Trophoblast cell (in vitro differentiated cells and primary cell): Measurements from ENCODE around the gene MXD4. TPM values are rescaled to one million over a fixed set of nuclear protein-coding genes. Genes with fewer than 3 reads are reported as not detected.

ENCODE experiments used
- DNase-seq, 2 donors: peaks; one replicate each; pipeline ENCODE4 v3.0.0-alpha.2; 2016
- H2AFZ ChIP-seq: 2 replicates; pipeline ENCODE4 v1.6.1; 2013; ENCODE audit warnings: low read length, moderate library complexity, mild to moderate bottlenecking; ENCODE audit not compliant: insufficient read depth, poor library complexity
- H2AK5ac ChIP-seq: 2 replicates; pipeline ENCODE4 v1.6.1; 2013; ENCODE audit warnings: mild to moderate bottlenecking, low read length
- H2BK120ac ChIP-seq: 2 replicates; pipeline ENCODE4 v1.6.1; 2013; ENCODE audit warnings: low read length, mild to moderate bottlenecking, moderate library complexity; ENCODE audit not compliant: insufficient read depth, poor library complexity
- H2BK12ac ChIP-seq: 2 replicates; pipeline ENCODE4 v1.6.1; 2013; ENCODE audit warnings: mild to moderate bottlenecking, low read length, moderate library complexity
- H2BK5ac ChIP-seq: 2 replicates; pipeline ENCODE4 v1.6.1; 2013; ENCODE audit warnings: low read length, low read depth, moderate library complexity, mild to moderate bottlenecking; ENCODE audit not compliant: poor library complexity
- H3K14ac ChIP-seq: 2 replicates; pipeline ENCODE4 v1.6.1; 2013; ENCODE audit warnings: mild to moderate bottlenecking, low read length
- H3K18ac ChIP-seq: 2 replicates; pipeline ENCODE4 v1.6.1; 2013; ENCODE audit warnings: mild to moderate bottlenecking, low read length
- H3K23ac ChIP-seq: 2 replicates; pipeline ENCODE4 v1.6.1; 2013; ENCODE audit warnings: low read length
- H3K27ac ChIP-seq: 2 replicates; pipeline ENCODE4 v1.5.1; 2013; ENCODE audit warnings: low read depth, mild to moderate bottlenecking, inconsistent platforms, low read length, moderate library complexity
- H3K27me3 ChIP-seq: 2 replicates; pipeline ENCODE4 v1.6.1; 2013; ENCODE audit warnings: inconsistent platforms, mild to moderate bottlenecking, low read length, moderate library complexity; ENCODE audit not compliant: insufficient read depth
- H3K36me3 ChIP-seq, 2 experiments: 1 replicate in 1 of 2; 2 replicates in 1 of 2; pipeline ENCODE4 v1.6.1; 2013; ENCODE audit warnings: low read length in 2 of 2, mild to moderate bottlenecking in 2 of 2, moderate library complexity in 1 of 2; ENCODE audit not compliant: insufficient read depth in 2 of 2, control insufficient read depth in 1 of 2
- H3K4ac ChIP-seq: 2 replicates; pipeline ENCODE4 v1.6.1; 2013; ENCODE audit warnings: low read depth, mild to moderate bottlenecking, low read length, moderate library complexity
- H3K4me1 ChIP-seq, 2 experiments: 1 replicate in 1 of 2; 2 replicates in 1 of 2; pipeline ENCODE4 v1.6.1; 2013; ENCODE audit warnings: low read length in 2 of 2, mild to moderate bottlenecking in 2 of 2, moderate library complexity in 1 of 2; ENCODE audit not compliant: insufficient read depth in 2 of 2, control insufficient read depth in 1 of 2
- H3K4me2 ChIP-seq: 2 replicates; pipeline ENCODE4 v1.6.1; 2013; ENCODE audit warnings: inconsistent platforms, mild to moderate bottlenecking, low read length, moderate library complexity
- H3K4me3 ChIP-seq: 2 replicates; pipeline ENCODE4 v1.5.1; 2013; ENCODE audit warnings: mild to moderate bottlenecking, low read depth, low read length, inconsistent platforms
- H3K79me1 ChIP-seq: one replicate; pipeline ENCODE4 v1.6.1; 2013; ENCODE audit warnings: low read length
- H3K79me2 ChIP-seq: 2 replicates; pipeline ENCODE4 v1.6.1; 2013; ENCODE audit warnings: low read length, mild to moderate bottlenecking; ENCODE audit not compliant: control insufficient read depth, insufficient read depth, poor library complexity
- H3K9ac ChIP-seq: 2 replicates; pipeline ENCODE4 v1.6.1; 2013; ENCODE audit warnings: mild to moderate bottlenecking, low read length
- H3K9me3 ChIP-seq: 2 replicates; pipeline ENCODE4 v1.6.1; 2013; ENCODE audit warnings: low read depth, mild to moderate bottlenecking, control low read depth, inconsistent platforms, low read length; ENCODE audit not compliant: insufficient read depth
- H4K12ac ChIP-seq: 2 replicates; pipeline ENCODE4 v1.6.1; 2013; ENCODE audit warnings: low read depth, mild to moderate bottlenecking, low read length, moderate library complexity
- H4K8ac ChIP-seq: 2 replicates; pipeline ENCODE4 v1.6.1; 2013; ENCODE audit warnings: low read depth, mild to moderate bottlenecking, low read length, moderate library complexity
- H4K91ac ChIP-seq: one replicate; pipeline ENCODE4 v1.6.1; 2013; ENCODE audit warnings: low read depth, mild to moderate bottlenecking, low read length, moderate library complexity
- WGBS: extraction: QIAGEN DNeasy Blood & Tissue Kit; methylation state at CpG from one replicate; pipeline ENCODE4 v1.1.7; 2013; ENCODE audit warnings: missing lambda C conversion rate; ENCODE audit not compliant: insufficient read length, insufficient coverage; ENCODE audit errors: extremely low coverage; 5-methylcytosine and 5-hydroxymethylcytosine counted together
- polyA plus RNA-seq: library from polyadenylated mRNA; stranded (reverse); fragments of 200-250 nt; gene quantifications from 2 replicates; pipeline ENCODE4 v1.2.3, GENCODE V29; 2013

The MXD4 gene
- polyA plus RNA-seq, result 33.2 and 33.5 TPM in 2 replicates

- peak within 1 kb of the TSS; percentile 79 for H3K4me2 ChIP-seq
- peak within 1 kb of the TSS; percentile 56 for H3K4ac ChIP-seq
- peaks cover 10% of the 10 kb centered on the region for H3K79me1 ChIP-seq
- peak within 1 kb of the TSS; percentile 62 for H3K27ac ChIP-seq
- peak within 1 kb of the TSS; percentile 88 for H3K9ac ChIP-seq
- no peaks in the 10 kb centered on the region for H3K27me3 ChIP-seq
- H3K14ac ChIP-seq, result peak within 1 kb of the TSS; percentile 88
- peak within 1 kb of the TSS; percentile 98 for H2AFZ ChIP-seq
- H4K8ac ChIP-seq, result peak within 1 kb of the TSS; percentile 91
- peak within 1 kb of the TSS; percentile 92 for H4K91ac ChIP-seq
- no CpG with 5 or more reads among the region's 46 CpGs for WGBS
- peak within 1 kb of the TSS; percentile 79 for H4K12ac ChIP-seq
- peaks cover 9% of the 10 kb centered on the region for H3K79me2 ChIP-seq
- peak within 1 kb of the TSS; percentile 81 for H3K18ac ChIP-seq
- peak within 1 kb of the TSS; percentile 90 for H3K4me3 ChIP-seq
- no peak for DNase-seq
- H3K9me3 ChIP-seq, result no peaks in the 10 kb centered on the region
- peak within 1 kb of the TSS; percentile 80 for H2BK5ac ChIP-seq
- peaks cover 31 to 33% of the 10 kb centered on the region in 2 experiments for H3K36me3 ChIP-seq
- H2AK5ac ChIP-seq, result peak within 1 kb of the TSS; percentile 48
- H3K4me1 ChIP-seq, result peaks cover 9 to 14% of the 10 kb centered on the region in 2 experiments
- no peak within 1 kb of the TSS for H2BK12ac ChIP-seq
- no peak within 1 kb of the TSS for H3K23ac ChIP-seq
- peak within 1 kb of the TSS; percentile 73 for H2BK120ac ChIP-seq
Observed at GRCh38 chr4:2261853-2262144, at the start of gene MXD4. Gene MXD4 (minus strand): TSS chr4:2262109. CDS start chr4:2261980, 129 bp downstream.

- no peak overlapping the region for H3K23ac ChIP-seq
- peaks cover 17% of the 10 kb centered on the region for H3K9me3 ChIP-seq
- H4K91ac ChIP-seq, result no peak overlapping the region
- H3K4ac ChIP-seq, result no peak overlapping the region
- H2AFZ ChIP-seq, result no peak overlapping the region
- no peak overlapping the region for H3K9ac ChIP-seq
- H3K27ac ChIP-seq, result no peak overlapping the region
- no peak overlapping the region for H2AK5ac ChIP-seq
- WGBS, result no CpG with 5 or more reads among the region's 10 CpGs
- H4K8ac ChIP-seq, result no peak overlapping the region
- H3K18ac ChIP-seq, result no peak overlapping the region
- no peaks in the 10 kb centered on the region for H3K27me3 ChIP-seq
- H2BK12ac ChIP-seq, result no peak overlapping the region
- H3K4me2 ChIP-seq, result no peak overlapping the region
- no peaks in the 10 kb centered on the region for H3K36me3 ChIP-seq
- DNase-seq, result no peak
- no peak overlapping the region for H4K12ac ChIP-seq
- no peaks in the 10 kb centered on the region for H3K4me1 ChIP-seq
- no peaks in the 10 kb centered on the region for H3K79me2 ChIP-seq
- no peak overlapping the region for H3K4me3 ChIP-seq
- no peak overlapping the region for H2BK5ac ChIP-seq
- no peaks in the 10 kb centered on the region for H3K79me1 ChIP-seq
- no peak overlapping the region for H3K14ac ChIP-seq
- H2BK120ac ChIP-seq, result no peak overlapping the region
Observed at GRCh38 chr4:2306773-2307410, 45.0 kb upstream of the MXD4 start.

GRCh38 chr4:2305766-2306501, 44.0 kb upstream of the MXD4 start:
- H4K91ac ChIP-seq, result no peak overlapping the region
- no peak overlapping the region for H3K14ac ChIP-seq
- H2BK5ac ChIP-seq, result no peak overlapping the region
- H3K79me1 ChIP-seq, result no peaks in the 10 kb centered on the region
- no peaks in the 10 kb centered on the region for H3K27me3 ChIP-seq
- no peak overlapping the region for H3K4me2 ChIP-seq
- H2AK5ac ChIP-seq, result no peak overlapping the region
- no peak overlapping the region for H3K9ac ChIP-seq
- no peak overlapping the region for H3K18ac ChIP-seq
- WGBS, result no CpG with 5 or more reads among the region's 11 CpGs
- no peak overlapping the region for H2BK12ac ChIP-seq
- H3K9me3 ChIP-seq, result peaks cover 20% of the 10 kb centered on the region
- H2AFZ ChIP-seq, result no peak overlapping the region
- H3K79me2 ChIP-seq, result no peaks in the 10 kb centered on the region
- no peak overlapping the region for H3K27ac ChIP-seq
- no peaks in the 10 kb centered on the region for H3K36me3 ChIP-seq
- no peak overlapping the region for H3K23ac ChIP-seq
- H4K8ac ChIP-seq, result no peak overlapping the region
- no peak overlapping the region for H3K4ac ChIP-seq
- peak in 1 of 2 donors; percentile 48 for DNase-seq
- H4K12ac ChIP-seq, result no peak overlapping the region
- H3K4me1 ChIP-seq, result no peaks in the 10 kb centered on the region
- no peak overlapping the region for H3K4me3 ChIP-seq
- no peak overlapping the region for H2BK120ac ChIP-seq

GRCh38 chr4:2304877-2305561, 43.1 kb upstream of the MXD4 start:
- Histone ChIP-seq H3K9me3 (peaks cover 20% of the 10 kb centered on the region), H3K36me3 (no peaks in the 10 kb centered on the region), H3K9ac (no peak overlapping the region), H2AK5ac (no peak overlapping the region), H3K4ac (no peak overlapping the region), H4K12ac (no peak overlapping the region), H4K8ac (no peak overlapping the region), H3K79me2 (no peaks in the 10 kb centered on the region), H3K4me1 (no peaks in the 10 kb centered on the region), H2BK120ac (no peak overlapping the region), H2AFZ (no peak overlapping the region), H3K27me3 (no peaks in the 10 kb centered on the region), H3K4me2 (no peak overlapping the region), H3K27ac (no peak overlapping the region), H2BK12ac (no peak overlapping the region), H3K23ac (no peak overlapping the region), H4K91ac (no peak overlapping the region), H3K4me3 (no peak overlapping the region), H3K18ac (no peak overlapping the region), H2BK5ac (no peak overlapping the region), H3K14ac (no peak overlapping the region), H3K79me1 (no peaks in the 10 kb centered on the region)
- WGBS, result no CpG with 5 or more reads among the region's 41 CpGs
- DNase-seq, result no peak
